ENCODE data around the gene PDZK1IP1.
A peak's percentile ranks its signal among the peaks of the same experiment; 100 is the strongest.
"Not testable (repeated sequence)": the region's sequence is repeated elsewhere in the genome, so short reads cannot be mapped to it uniquely, and the experiment has no call there.

Gene PDZK1IP1

GRCh38 chr1:47180603-47181094 lies 9.2 kb downstream of the PDZK1IP1 start:
- DNase-seq = no peak

DNA sequence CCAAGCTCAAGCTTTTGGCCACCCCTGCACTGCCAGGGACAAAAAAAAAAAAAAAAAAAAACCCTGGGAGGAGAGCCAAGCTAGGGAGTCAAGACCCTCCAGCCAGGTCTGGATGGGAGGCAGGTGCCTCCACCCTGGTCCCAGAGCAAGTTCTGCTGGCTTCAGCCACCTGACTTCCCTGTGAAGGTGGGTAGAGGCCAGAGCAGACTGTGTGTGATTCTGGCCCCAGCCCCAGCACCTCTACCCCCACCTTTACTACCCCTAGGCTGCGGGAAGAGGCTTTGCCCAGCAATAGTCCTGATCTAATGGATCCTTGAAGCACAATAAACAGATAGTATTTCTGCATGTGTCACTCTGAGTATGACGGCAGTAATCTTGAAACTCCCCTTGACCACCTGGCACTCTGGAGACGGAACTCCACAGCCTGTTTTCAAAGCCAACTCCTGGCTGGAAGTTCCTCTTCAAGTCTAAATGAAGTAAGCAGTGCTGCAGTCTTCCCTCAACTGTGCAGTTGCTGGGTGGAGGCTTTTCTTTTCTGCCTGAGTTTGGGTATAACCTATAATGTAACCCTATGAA lies 9.8 kb downstream of the PDZK1IP1 start:
- no peak for DNase-seq

DNA sequence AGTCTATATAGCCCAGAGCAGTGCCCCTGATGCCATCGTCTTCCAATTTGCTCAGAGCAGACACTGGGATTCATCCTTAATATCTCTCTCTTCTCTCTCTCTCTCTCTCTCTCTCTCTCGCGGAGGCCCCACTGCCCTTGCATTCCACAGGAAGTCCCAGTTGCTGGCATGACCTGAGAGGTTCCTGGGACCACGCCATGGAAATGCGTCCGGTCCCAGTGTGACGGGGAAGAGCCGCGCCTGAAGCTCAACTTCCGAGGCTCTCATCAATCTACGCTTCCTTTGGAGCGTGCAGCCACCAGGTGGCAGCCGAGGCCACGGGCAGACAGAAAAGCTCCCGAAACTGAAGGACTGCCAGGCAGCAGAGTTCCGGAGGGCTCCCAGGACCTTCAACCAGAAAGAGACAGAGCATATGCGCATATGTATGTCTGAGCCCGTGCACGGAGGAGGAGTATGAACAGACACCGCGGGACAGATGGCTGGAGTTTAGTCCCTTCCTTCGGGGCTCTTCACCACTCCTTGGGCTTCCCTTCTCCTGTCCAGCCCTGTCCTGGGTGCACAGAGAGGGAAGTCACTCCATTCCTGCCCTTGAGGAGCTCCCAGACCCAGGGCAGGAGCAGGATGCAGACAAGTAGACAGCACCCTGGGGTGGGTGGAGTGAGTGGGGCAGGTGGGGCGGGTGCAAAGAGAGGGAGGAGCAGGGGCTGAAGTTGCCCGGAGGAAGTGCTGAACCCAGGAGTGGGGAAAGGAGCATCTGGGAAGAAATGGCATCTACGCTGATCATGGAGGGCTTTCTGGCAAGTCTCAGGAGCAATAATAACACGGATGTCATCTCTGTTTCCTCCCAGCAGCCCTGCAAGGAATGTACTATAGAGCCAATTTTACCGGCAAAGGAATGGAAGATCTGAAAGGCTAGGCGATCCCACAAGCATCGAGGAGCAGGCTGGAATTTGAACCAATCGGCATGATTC lies 10.5 kb downstream of the PDZK1IP1 start:
- peak; percentile 89 to 93 (median 92) for DNase-seq

GRCh38 chr1:47178654-47179016 lies 11.2 kb downstream of the PDZK1IP1 start:
- DNase-seq = no peak

- DNase-seq = no peak
Observed at GRCh38 chr1:47178020-47178419, 11.8 kb downstream of the PDZK1IP1 start.

GRCh38 chr1:47175227-47175934 lies 14.5 kb downstream of the PDZK1IP1 start:
- peak; percentile 57 to 71 (median 67) for DNase-seq

DNA sequence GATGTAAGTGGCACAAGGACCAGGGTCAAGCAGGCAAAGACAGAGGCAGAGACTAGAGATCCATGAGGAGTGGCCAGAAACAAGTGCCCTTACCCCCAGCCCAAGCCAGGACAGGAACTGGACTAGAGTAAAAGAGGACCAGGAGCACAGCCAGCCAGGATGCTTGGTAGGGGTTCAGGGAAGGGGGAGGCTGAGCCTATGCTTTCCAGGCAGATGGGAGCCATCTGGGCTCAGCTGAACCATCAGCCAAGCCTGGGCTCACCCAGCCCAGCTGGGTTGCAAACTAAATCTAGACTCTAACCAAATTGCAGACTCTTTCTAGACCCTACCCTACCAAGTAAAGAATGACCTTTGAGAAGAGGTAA lies 15.2 kb downstream of the PDZK1IP1 start:
- DNase-seq = no peak

DNA sequence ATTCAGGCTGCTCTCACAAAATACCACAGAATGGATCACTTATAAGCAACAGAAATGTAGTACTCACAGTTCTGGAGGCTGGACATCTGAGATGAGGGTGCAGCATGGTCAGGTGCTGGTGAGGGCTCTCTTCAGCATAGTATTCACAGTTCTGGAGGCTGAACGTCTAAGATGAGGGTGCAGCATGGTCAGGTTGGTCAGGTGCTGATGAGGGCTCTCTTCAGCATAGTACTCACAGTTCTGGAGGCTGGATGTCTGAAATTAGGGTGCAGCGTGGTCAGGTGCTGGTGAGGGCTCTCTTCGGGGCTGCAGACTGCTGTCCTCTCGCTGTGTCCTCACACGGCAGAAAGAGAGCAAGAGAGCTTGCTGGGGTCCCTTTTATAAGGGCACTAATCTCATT lies 17.1 kb downstream of the PDZK1IP1 start:
- DNase-seq = no peak

GRCh38 chr1:47164552-47164951 lies 25.3 kb downstream of the PDZK1IP1 start:
- no peak for DNase-seq

GRCh38 chr1:47161298-47162040 lies 28.4 kb downstream of the PDZK1IP1 start:
- no peak for DNase-seq

DNA sequence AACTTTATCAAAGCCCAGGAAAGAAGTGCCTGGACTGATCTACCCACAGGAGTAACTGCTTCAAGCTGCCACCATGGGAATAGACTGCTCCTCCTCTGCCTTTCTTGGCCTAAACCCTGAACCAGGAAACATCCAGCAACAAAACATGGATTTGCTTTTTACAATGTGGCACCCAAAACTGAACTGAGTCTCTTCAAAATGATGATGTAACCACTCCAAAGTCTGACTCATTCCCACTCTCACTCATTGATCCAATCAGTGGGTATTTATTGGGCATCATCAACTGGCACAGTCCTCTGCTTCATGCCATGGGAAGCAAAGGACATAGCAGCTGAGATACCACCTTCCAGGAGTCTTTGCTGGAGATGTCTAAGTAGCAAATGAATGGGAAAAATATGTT lies 29.1 kb downstream of the PDZK1IP1 start:
- DNase-seq = no peak

DNA sequence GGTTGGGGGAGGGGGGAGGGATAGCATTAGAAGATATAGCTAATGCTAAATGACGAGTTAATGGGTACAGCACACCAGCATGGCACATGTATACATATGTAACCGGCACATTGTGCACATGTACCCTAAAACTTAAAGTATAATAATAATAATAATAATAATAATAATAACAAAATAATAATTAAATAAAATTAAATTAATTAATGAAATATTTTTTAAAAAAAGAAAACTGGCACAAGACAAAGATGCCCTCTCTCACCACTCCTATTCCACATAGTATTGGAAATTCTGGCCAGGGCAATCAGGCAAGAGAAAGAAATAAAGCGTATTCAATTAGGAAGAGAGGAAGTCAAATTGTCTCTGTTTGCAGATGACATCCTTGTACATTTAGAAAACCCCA lies 31.9 kb downstream of the PDZK1IP1 start:
- not testable (repeated sequence) for DNase-seq

- not testable (repeated sequence) for DNase-seq
Observed at GRCh38 chr1:47156457-47156856, 33.4 kb downstream of the PDZK1IP1 start.

DNA sequence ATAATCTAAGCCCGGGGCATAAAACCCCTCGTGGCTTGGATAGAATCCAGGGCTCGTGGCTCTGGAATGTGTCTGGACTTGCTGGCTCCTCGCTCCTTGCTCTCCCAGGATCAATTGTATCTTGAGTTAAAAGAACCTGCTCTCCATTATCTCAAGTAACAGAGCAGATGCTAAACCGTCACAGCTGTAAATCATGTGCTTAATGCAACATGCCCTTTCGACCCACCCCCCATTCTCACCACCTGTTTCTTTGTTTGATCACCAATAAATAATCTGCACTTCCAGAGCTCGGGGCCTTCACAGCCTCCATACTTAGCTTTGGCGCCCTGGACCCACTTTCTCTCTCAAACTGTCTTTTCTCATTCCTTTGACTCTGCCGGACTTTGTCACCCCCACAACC lies 40.7 kb downstream of the PDZK1IP1 start:
- DNase-seq = not testable (repeated sequence)

GRCh38 chr1:47147047-47147785 lies 42.6 kb downstream of the PDZK1IP1 start:
- no peak for DNase-seq

DNA sequence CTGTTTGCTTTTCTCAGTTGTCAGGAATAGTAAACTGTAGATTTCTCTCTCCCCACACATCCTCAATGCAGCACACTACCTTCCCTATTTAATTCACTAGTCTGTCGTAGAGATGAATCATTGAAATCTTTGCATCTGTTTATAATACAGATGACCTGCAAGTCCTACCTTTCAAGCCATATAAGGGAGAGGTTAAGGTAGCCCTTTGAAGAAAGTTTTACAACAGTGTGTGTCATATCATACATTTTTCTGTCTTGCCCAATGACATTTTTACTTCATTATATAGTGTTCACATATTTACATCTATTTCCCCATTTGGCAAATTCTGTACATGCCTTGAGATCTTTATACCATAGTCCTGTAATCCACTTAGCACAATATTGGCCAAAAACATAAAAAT lies 43.3 kb downstream of the PDZK1IP1 start:
- not testable (repeated sequence) for DNase-seq

DNA sequence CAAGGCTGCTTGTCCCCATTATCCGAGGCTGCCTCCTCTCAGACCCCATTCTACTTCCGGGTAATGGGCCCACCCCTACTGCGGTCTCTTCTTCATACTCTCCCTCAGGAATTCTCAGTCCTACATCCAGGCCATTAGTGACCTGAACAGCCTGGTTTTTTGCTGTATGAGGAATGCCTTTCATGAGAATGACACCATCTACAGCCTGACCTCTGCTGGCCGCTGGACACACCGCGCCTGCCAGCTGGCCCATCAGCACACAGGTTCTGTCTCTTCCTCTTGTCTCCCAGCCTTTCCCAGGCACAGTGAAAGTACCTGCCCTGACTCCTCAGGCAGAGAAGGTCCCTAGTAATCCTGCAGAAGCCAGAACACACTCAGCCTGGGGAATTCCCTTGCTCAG lies 46.2 kb downstream of the PDZK1IP1 start:
- DNase-seq = peak in 2 of 3 donors; percentile 1

GRCh38 chr1:47140358-47140757 lies 49.5 kb downstream of the PDZK1IP1 start:
- not testable (repeated sequence) for DNase-seq

GRCh38 chr1:47137925-47138615 lies 51.8 kb downstream of the PDZK1IP1 start:
- DNase-seq = no peak

- no peak for DNase-seq
Observed at GRCh38 chr1:47137198-47137597, 52.6 kb downstream of the PDZK1IP1 start, which contains the start of gene CYP4A22. CYP4A22 (plus strand) TSS chr1:47137441; CDS start chr1:47137486, 45 bp downstream.
